GM21576 (cell line): ENCODE results near the gene CYBA.

ENCODE experiments used
- ATAC-seq: cut with Tn5 transposase; IDR thresholded peaks from one replicate; pipeline ENCODE4 v1.9.1; 2021; ENCODE audit warnings: mild to moderate bottlenecking, moderate library complexity; ENCODE audit not compliant: unreplicated experiment

CYBA gene

GRCh38 chr16:88650749-88651275, at the start of gene CYBA:
CYBA (minus strand) TSS chr16:88651053; CDS start chr16:88651013, 40 bp downstream.
- peak; percentile 68 for ATAC-seq

DNA sequence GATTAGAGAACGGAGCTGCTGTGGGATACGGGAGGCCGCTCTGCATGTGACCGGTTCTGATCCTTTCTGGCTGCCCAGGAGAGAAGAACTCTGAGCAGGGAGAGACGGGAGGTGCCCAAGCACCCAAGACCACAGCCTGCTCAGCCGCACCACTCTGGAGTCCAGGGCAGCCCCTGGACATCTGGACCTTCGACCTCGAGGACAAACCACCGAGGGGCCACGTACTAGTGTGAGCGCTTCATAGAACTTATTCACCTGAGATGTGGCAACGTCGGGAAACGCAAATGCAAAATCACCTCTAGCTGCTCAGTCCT, 49.4 kb upstream of the CYBA start:
- ATAC-seq = no peak

DNA sequence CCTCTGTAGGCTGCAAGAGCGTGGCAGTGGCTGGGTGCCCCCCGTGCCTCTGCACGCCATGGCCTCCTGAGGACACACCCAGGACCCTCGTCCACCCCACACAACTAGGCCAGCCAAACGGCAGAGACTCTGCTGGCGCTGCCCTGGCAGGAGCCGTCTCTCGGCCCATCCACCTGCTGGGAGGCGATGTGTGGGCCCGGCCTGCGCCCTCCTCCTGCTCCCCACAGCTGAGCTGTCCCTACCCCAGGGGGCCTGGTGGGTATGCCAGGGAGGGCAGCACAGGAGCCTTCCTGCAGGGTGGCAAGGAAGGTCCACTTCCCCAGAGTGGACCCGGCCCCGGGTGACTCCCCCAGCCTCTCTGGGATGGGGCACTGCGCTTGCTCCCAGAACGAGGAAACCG, 48.3 kb upstream of the CYBA start:
- ATAC-seq = no peak

DNA sequence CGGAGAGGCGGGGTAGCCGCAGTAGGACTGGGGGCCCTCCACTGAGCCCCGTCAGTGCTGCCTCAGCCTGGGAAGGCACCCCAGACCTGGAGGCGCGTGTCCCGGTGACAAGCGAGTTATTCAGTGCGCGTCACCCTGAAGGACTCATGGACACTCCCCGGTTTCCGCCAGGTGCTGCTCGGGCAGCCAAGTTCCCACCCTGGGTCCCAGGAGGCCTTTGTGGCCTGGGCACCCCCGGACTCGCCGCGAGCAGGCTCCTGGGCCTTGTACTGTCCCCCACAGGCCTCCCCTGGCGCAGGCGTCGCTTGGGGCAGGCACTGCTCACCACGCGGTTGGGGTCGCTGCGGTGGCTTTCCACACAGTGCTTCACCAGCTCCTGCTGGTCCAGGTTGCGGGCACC, 47.8 kb upstream of the CYBA start:
- no peak for ATAC-seq

GRCh38 chr16:88697831-88698615, 47.2 kb upstream of the CYBA start:
- ATAC-seq = no peak

GRCh38 chr16:88697116-88697830, 46.4 kb upstream of the CYBA start:
- no peak for ATAC-seq

GRCh38 chr16:88696441-88696840, 45.6 kb upstream of the CYBA start:
- no peak for ATAC-seq

GRCh38 chr16:88695753-88696152, 44.9 kb upstream of the CYBA start:
- no peak for ATAC-seq

DNA sequence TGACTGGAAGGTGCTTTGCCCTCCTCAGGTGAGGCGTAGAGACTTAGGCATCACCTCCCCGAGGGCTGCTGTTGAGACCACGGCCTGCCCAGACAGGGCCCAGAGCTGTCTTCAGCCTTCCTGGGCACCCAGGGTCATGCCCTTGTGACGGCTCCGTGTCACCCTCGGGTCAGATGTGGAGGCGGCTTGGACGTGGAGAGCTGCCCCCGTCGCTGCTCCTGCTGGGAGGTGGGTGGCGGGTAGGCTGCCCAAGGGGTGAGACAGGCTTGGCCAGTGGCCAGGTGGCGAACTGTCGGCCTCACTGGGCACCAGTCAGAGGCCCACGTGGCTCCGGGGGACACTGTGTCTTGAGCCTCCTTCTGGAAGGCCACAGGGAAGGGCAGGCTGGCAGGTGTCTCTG, 44.4 kb upstream of the CYBA start:
- no peak for ATAC-seq

DNA sequence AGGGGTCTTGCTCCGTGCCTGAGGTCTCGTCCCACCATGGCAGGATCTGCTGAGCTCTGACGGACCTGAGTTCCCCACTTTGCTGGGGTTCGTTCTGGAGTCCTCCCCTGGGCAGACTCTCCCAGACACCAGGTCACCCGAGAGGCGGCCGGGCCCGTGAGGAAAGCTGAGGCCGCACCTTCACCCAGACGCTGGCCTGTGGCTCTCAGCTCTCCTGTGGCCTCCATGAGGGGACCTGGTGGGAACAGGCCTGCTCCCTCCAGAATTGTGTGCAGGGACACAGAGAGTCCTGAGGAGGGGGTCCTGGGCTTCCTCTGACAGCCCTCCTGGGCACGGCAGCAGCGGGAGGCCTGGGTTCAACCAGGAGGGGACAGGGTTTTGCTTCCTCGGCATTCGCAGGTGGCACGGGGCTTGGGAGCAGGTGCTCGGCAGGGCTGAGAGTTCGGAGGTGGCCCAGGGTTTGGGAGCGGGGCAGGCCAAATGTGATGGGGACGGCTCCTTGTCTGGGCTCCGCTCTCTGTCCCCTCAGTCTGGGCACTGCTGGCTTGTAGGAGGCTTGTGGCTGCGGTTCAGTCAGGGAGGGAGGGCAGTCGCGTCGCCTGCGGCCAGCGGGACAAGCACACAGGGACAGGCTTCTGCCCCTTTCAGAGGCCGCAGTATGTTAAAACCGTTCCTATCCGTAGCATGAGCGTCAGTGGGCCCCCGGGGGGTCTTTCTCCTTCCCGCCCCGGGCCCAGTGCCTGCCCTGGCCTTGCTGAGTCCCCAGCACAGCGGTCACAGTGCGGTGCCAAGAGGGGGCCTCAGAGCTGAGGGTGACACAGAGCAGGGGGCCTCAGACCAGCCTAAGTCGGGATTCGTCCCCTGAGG, 43.6 kb upstream of the CYBA start:
- no peak for ATAC-seq

DNA sequence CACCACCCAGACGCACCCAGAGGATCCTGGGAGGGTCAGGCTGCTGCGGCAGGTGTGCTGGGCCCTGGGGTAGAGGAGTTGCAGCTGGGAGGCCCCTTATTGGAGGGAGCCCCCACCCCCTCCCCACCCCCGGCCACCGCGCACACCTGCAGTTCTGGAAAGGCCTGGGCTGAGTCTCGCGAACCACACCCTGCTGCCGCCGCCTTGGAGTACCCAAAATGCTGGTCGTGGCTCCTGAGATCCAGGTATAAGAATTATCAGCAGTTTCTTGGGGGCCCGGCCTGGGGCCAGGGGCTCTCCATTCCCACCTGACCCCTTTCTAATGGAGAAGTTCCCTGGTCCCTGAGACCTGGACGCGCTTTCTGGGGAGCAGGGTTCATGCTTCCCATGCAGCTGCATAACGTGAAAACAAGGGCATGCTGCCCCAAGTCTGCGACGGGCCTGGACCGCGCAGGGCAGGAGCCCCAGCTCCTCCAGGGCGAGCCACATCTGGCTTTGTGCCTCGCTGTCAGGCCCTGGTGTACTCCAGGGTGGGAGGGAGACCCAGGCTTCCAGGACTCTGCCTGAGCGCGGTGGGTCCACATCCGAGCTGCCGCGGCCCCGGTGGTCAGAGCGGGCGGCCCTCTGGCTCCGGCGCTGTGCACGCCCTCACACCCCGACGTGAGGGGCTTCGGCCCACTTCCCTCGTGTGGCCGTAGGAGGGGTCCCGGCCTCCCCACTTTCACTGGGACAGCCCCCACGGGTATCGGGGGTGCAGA, 42.7 kb upstream of the CYBA start:
- ATAC-seq = no peak

- no peak for ATAC-seq
Observed at GRCh38 chr16:88692861-88693260, 42.0 kb upstream of the CYBA start.

GRCh38 chr16:88691924-88692560, 41.2 kb upstream of the CYBA start:
- no peak for ATAC-seq

- no peak for ATAC-seq
Observed at GRCh38 chr16:88691129-88691813, 40.4 kb upstream of the CYBA start.

DNA sequence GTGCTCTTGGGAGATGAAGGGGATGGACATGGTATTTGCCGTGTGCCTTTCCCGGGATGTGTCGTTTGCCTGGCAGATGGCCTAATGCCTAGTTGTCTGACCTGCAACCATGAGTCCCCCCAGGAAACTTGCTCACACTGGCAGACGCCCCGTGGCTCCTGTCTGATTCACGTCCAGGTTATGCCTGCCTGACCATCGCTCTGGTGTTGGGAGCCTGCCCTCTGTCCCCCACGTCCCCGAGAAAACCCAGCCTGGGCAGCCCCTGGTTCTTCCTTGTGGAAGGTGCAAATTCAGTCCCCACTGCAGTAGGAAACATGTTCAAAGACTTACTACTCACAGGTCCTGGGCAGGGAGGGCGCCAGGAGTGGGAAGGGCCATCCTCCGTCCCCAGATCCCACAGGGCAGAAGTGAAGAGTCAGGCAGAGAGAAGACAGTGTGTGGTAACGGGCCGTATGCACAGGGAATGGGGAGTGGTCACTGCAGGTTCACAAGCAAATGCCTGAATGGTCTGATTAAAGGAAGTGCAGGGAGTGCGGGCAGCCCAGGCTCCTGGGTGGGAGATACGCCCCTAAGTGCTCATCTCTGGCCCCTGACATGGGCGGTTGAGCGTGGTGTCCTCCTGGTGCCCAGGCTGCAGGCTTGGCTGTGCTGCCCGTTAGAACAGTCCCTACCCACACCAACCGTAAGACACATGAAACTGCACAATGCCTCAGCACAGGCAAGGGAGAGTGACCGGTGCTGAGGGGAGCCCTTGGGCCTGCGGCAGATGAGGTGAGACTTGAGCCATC, 39.7 kb upstream of the CYBA start:
- ATAC-seq = no peak

- no peak for ATAC-seq
Observed at GRCh38 chr16:88688013-88688778, 37.3 kb upstream of the CYBA start.

- no peak for ATAC-seq
Observed at GRCh38 chr16:88687676-88688012, 36.8 kb upstream of the CYBA start.

DNA sequence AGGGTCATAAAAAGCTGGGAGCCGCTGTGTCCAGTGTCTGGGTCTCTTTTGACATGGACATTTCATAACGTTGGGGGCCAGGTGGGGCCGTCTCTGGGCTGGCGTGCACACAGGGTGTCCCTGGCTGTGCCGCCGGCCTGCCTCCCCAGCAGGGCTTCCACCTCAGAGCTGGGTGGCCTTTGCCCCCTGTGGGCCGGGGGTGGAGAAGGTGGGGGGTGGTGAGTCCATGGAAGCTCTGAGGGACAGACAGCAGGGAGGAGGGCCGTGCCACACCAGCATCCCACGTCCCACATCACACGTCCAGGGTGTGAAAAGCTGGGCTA, 36.4 kb upstream of the CYBA start:
- ATAC-seq = no peak
